GM21367 (cell line): ENCODE results near the gene HSPA6.
"Not testable (repeated sequence)": the region's sequence is repeated elsewhere in the genome, so short reads cannot be mapped to it uniquely, and the experiment has no call there.

ENCODE experiments used
- ATAC-seq: cut with Tn5 transposase; IDR thresholded peaks from one replicate; pipeline ENCODE4 v1.9.1; 2021; ENCODE audit not compliant: unreplicated experiment

Gene HSPA6

GRCh38 chr1:161502641-161503393, 21.5 kb upstream of the HSPA6 start:
- ATAC-seq: no peak

- no peak for ATAC-seq
Measured at GRCh38 chr1:161503394-161503748, 21.0 kb upstream of the HSPA6 start.

- no peak for ATAC-seq
Measured at GRCh38 chr1:161505686-161506085, 18.7 kb upstream of the HSPA6 start.

GRCh38 chr1:161506336-161507223, 17.8 kb upstream of the HSPA6 start:
- ATAC-seq: no peak

GRCh38 chr1:161510477-161510876, 13.9 kb upstream of the HSPA6 start:
- no peak for ATAC-seq

- ATAC-seq: no peak
Measured at GRCh38 chr1:161511018-161511755, 13.2 kb upstream of the HSPA6 start.

GRCh38 chr1:161511756-161512060, 12.6 kb upstream of the HSPA6 start:
- ATAC-seq: no peak

GRCh38 chr1:161512636-161513447, 11.5 kb upstream of the HSPA6 start:
- ATAC-seq: not testable (repeated sequence)

GRCh38 chr1:161513448-161513780, 10.9 kb upstream of the HSPA6 start:
- ATAC-seq: not testable (repeated sequence)

- ATAC-seq: not testable (repeated sequence)
Measured at GRCh38 chr1:161513953-161514352, 10.4 kb upstream of the HSPA6 start.

- ATAC-seq: not testable (repeated sequence)
Measured at GRCh38 chr1:161523041-161523816, 1.1 kb upstream of the HSPA6 start.

- ATAC-seq: peak; percentile 8
Measured at GRCh38 chr1:161524742-161525291, 477 bp downstream of the HSPA6 start.

GRCh38 chr1:161525321-161525720, 981 bp downstream of the HSPA6 start:
- not testable (repeated sequence) for ATAC-seq

GRCh38 chr1:161525918-161526317, 1.6 kb downstream of the HSPA6 start:
- ATAC-seq: not testable (repeated sequence)

- ATAC-seq: not testable (repeated sequence)
Measured at GRCh38 chr1:161528550-161528949, 4.2 kb downstream of the HSPA6 start.

- not testable (repeated sequence) for ATAC-seq
Measured at GRCh38 chr1:161529463-161530104, 5.2 kb downstream of the HSPA6 start.

GRCh38 chr1:161530158-161530557, 5.8 kb downstream of the HSPA6 start:
- peak; percentile 26 for ATAC-seq

GRCh38 chr1:161530671-161531641, 6.6 kb downstream of the HSPA6 start:
- ATAC-seq: peak; percentile 51
